Hepatic stellate cell (primary cell): Measurements from ENCODE around the gene TSACC.
A peak's percentile ranks its signal among the peaks of the same experiment; 100 is the strongest.
"Not testable (repeated sequence)": the region's sequence is repeated elsewhere in the genome, so short reads cannot be mapped to it uniquely, and the experiment has no call there.

ENCODE experiments used
- DNase-seq: peaks from one replicate; pipeline ENCODE4 v3.0.0; 2011; ENCODE audit warnings: low spot score

Gene TSACC

DNA sequence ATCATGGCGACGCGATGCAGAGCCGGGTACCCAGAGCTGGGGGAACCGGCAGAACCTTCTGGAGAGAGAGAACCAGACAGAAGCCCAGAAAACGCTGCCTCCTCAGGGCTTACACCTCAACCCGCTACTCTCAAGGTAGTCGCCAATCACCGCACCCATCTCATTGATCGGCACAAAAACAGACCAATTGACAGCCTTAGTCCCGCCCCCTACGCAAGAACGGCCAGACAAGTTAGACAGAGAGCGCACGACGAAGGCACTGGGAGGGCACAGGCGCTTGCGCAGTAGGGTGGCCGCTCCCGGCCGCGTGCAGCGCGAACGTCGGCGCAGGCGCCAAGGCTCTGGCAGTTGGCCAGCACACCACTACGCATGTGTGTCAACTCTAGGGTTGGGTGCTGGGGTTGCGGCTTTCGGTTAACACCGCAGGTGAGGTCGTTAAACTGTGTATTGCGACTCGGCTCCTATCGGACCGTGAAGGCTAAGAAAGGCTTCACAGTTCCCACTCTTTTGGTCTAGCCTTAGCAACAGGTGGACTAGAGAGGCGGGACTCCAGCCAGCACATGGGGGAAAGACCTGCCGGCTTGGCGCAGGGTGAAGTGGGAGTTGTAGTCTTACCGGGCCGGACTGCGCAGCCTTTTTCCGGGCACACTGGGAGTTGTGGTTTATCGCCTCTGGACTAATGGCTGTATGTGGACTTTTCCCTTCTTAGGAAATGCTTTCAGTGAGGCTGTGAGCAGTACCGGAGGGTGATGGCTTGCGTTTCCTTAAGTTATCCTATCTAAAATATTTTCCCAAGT lies at the start of gene TSACC, which contains the start of gene CCT3:
TSACC (plus strand) TSS at position 347 of the 797 bp plus-strand sequence. CDS start 1,232 bp downstream, outside the sequence.
CCT3 (minus strand) TSS at position 113 of the 797 bp plus-strand sequence; CDS start at position 5, 108 bp downstream.
- DNase-seq, result peak; percentile 99

DNA sequence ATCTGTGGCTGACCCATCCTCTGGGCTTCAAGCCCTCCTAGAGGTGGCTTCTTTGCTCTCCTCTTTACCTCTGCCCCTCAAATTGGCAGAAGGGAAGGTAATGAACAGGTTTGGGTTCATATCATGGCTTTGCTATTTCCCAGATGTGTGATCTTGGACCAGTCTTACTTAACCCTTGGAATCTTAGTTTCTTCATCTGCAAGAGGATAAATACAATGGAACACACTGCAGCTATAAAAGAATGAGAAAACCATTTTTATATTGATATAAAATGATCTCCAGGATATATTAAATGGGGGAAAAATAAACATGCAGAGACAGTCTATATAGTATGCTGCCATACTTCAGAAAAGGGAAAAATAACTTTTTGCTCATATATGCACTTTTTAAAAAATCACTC lies 48.5 kb upstream of the TSACC start:
- DNase-seq, result no peak

DNA sequence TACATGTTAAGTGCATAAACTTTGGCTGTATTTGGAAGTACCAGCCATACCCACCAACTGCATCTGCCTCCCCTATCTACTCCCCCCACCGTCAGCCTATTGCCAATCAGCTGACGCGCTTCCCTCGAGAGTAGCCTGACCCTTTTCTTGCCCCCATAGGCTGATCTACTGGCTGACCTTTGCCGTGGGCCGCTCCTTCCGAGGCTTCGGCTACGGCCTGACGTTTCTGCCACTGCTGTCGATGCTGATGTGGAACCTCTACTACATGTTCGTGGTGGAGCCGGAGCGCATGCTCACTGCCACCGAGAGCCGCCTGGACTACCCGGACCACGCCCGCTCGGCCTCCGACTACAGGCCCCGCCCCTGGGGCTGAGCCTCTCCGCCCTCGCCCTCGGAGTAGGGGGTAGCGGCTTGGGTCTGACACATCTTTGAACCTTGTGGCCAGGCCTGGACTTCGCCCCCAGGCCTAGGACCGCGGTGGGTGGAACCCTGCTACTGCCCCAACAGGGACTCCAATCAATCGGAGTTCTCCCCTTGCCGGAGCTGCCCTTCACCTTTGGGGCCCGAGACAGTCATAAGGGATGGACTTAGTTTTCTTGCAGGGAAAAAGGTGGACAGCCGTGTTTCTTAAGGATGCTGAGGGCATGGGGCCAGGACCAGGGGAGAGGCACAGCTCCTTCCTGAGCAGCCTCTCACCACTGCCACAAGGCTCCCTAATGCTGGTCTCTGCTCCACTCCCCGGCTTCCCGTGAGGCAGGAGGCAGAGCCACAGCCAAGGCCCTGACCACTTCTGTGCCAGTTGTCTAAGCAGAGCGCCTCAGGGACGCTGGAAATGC lies 46.9 kb upstream of the TSACC start:
- peak; percentile 93 for DNase-seq

DNA sequence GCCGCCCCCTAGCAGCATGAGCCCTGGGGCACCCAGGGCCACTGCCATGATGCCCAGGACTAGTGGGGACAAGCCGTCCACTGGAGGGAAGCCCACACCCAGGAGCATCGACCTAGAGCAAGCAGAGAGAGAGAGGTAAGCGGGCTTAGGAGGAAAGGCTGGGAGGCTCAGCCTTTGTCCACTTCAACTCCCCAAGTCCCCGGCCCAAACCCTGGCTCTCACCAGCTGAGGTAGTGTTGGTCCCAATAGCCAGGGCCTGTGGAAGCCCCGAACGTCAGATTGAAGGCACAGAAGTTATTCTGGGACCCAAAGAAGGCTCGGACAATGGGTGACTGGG lies 45.3 kb upstream of the TSACC start:
- no peak for DNase-seq

DNA sequence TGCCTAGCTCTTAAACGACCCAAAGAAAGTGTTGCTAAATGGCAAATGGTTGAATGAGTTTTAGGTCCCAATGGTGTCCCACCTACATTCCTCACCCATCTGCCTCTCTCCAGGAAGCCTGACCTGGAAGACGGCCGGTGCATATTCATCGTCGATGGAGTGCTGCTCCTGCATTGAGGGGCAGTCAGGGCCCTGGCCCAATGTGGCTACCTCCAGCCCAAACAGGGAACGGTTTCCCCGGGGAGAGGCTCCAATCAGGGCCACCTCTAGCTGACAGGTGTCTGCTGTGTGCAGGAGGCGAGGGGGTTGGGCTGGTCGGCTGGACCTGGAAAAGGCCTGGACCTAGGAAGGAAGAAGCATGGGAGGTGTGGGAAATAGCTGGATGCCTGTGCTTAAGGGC lies 44.4 kb upstream of the TSACC start:
- DNase-seq, result no peak

DNA sequence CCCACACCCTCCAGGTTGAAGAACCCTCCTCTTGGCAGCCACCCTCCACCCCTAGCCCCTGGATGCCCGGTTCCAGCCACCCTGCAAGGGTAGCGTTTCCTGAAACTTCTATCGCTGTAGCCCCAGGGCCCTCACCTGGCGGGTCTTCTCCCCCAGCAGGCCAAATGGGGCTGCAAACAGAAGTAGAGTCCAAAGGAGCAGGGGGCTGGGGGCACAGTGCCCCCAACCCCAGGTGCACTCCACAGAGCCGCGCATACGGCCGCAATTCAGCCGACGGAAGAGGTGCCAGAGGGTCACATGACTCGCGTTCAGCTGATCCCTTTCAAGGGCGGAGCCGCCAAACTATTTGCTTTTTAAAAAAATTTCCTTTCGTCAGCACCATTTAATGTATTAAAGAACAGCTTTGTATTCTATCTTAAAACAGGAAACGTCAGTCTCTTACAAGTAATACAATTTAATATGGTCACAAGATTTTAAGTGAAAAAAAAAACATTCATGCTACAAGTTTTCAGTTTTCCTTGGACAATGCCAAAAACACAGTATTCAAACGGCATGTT lies 42.9 kb upstream of the TSACC start, which contains the start of gene GLMP:
GLMP (minus strand) TSS at position 289 of the 557 bp plus-strand sequence; CDS start at position 255, 34 bp downstream.
- peak; percentile 79 for DNase-seq

DNA sequence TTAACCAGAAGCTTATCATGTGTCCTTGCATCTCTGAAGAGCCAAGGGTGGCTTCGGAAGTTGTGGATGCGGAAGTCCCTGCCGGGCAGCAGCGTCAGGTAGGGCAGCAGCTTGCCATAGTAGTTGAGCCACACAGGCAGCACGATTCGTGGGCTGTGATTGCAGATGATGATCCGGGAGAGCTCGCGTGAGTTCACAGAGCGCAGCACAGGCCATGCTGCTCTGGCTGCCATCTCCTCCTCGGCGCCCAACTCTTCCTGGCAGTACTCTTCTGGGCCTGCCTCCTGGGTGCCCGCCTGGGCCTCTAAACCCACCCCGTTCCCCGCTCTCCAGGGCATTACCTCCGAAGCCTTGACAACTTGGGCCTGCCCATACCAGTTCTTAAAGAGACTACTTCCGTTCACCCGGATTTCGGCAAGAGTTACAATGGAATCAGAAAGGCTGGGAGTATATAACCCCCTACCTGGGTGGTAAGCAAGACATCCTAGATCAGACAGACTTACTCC lies 39.4 kb upstream of the TSACC start, which contains the start of gene VHLL:
VHLL (minus strand) TSS at position 456 of the 506 bp plus-strand sequence; CDS start at position 338, 118 bp downstream.
- no peak for DNase-seq

DNA sequence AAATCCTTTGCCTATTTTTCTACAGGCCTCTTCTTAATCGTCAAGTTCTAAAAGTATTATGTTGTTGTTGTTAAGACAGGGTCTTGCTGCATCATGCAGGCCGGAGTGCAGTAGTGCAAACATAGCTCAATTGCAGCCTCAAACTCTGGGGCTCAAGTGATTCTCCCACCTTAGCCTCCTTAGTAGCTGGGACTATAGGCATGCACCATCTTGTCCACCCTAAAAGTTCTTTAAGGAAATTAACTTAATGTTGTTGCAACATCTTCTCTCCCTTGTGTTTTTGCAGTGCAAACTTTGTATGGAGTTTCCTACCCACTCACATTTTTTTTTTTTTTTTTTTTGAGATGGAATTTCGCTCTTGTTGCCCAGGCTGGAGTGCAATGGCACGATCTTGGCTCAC lies 35.1 kb upstream of the TSACC start:
- no peak for DNase-seq

DNA sequence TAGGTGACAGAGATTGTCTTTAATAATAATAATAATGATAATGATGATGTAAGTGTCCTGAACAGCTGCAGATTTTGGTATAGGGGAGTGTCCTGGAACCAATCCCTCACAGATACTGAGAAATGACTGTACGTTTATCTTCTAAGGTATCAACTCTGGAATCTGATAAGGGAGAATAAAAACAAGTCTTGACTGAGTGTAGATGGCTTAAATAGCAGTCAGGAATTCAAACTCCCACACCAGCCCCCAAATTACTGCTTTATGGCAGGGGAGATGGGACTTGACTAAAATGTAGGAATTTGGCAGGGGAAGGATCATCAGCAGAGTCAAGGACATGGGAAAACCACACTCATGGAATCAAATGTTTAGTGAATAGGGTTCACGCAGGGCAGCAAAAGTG lies 33.1 kb upstream of the TSACC start:
- DNase-seq, result no peak

DNA sequence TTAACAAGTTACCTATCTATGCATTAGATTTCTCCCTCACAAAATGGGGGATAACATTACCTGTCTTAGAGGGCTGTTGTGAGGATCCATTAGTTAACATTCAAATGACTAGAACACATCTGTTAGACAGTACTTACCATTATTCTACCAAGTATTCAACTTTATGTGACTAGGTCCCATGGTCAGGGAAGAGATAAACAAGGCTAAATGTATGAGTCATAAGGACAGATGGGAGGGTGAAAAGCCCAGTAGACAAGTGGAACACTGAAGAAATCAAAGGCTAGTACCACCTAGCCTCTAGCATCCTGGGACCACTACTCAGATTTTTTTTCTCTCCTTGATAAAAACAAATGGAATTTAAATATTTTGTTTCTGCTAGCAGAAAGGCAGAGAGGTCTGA lies 30.2 kb upstream of the TSACC start:
- peak; percentile 60 for DNase-seq

DNA sequence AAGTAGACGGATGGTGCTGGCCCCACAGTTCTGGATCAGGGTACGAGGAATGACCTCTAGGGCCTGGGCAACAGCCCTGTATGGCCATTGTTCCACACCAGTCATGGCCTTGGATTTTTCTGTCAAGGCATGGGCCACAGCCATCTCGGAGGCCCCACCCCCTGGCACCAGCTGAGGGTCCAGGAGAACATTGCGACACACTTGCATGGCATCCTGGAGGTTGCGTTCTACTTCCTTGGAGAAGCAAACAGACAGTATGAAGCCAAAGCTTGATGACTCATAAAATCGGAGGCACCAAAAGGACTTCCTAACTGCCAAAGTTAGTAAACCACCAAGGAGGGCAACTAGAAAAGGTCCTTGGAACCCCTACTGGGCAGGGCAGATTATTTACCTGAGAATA lies 27.4 kb upstream of the TSACC start:
- DNase-seq, result no peak

DNA sequence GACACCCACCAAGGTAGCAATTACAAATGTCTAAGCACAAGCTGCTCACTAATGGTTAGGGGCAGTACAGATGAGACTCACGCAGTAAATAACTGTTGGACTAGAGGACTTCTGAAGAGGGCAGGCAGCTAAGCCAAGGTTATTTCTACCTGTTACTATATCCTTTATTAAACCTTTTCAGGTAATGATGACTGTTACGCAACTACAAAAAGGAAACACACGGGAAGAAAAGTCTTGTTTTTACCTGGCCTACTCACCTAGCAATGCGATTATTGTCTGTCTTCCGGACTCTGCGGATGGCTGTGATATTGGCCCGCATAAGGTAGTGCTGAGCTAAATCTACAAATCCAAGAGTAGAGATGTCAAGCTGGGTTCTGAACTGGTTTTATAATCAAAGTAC lies 21.4 kb upstream of the TSACC start:
- DNase-seq, result no peak

DNA sequence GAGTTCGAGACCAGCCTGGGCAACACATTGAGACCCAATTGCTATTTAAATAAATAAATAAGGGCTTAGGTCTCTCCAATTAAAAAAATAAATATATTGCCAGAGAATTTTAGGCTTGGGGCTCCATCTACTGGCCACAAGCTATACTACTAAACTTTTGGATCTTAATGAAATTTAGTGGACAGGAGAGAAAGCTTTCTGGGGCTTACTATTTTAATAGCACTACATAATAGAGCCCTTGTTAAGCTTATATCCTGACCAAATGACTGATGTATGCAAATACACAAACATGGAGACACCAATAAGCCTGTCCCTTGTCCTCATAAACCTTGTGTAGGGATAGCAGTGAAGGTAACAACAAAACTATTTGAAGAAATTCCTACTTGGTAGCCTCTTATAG lies 18.7 kb upstream of the TSACC start:
- peak; percentile 37 for DNase-seq

DNA sequence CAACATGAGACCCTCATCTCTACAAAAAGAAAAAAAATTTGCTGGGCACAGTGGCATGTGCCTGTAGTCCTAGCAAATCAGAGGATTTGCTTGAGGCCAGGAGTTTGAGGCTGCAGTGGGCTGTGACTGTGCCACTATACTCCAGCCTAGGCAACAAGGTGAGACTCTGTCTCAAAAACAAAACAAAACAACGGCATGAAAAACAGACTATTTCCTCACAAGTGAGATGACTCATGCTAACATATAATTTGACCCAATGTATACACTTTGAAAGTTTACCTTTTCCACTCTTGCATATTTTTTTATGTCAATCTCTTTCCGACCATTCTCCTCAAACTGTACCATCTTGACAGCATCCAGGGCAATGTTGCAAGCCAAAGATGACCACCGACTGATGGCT lies 17.8 kb upstream of the TSACC start:
- no peak for DNase-seq

DNA sequence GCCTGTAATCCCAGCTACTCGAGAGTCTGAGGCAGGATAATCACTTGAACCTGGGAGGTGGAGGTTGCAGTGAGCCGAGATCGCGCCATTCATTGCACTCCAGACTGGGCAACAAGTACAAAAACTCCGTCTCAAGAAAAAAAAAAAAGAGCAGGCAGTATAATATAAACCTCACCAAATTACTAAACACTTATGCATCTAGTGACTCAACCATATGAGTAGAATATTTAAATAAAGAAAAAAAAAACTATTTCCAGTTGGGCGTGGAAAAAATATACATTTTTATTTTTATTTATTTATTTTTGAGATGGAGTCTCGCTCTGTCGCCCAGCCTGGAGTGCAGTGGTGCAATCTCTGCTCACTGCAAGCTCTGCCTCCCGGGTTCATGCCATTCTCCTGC lies 15.1 kb upstream of the TSACC start:
- peak; percentile 35 for DNase-seq

DNA sequence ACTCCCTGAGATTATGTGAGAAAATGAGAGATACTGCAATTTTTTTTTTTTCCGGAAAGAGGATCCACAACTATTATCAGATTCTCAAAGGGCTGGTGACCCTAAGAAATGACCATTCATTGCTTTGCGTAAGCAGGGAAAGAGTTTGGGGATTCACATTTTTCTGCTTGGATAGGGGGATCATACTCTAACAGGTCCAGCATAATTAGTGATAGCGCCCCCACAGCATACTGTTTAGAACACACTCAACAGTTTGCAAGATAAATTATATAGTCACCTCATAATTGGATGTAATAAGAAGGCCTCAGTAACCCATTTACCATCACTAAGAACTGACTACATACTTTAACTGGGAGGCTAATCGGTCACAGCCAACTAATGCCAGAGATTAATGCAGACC lies 2.1 kb upstream of the TSACC start:
- DNase-seq, result no peak

DNA sequence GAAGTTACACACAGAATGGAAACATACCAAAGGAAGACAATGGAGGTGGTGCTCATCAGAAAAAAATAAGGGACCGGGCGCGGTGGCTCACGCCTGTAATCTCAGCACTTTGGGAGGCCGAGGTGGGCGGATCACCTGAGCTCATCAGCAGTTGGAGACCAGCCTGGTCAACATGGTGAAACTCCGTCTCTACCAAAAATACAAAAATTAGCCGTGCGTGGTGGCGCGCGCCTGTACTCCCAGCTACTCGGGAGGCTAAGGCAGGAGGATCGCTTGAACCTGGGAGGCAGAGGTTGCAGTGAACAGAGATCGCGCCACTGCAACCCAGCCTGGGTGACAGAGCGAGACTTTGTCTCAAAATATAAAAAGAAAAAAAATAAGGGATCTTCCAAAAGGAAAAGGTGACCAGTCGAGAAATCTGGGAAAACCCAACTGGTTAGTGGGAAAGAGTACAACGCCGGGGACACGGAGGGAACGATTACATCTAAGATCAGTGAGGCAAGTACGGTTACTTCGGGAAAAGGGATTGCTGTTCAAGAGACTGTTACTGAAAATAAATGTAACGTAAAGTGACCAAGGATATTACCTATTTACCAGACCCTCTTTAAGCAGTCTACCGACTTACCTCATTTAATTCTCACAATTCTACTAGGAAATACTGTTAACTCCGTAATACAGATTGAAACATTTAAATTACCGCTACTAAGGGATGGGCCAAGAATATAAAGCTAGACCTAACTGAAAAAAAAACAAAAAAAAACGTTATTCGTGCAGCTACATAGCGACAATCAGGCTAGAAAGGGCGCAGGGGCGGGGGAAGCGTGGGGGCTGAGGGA lies 1.1 kb upstream of the TSACC start:
- DNase-seq, result no peak

DNA sequence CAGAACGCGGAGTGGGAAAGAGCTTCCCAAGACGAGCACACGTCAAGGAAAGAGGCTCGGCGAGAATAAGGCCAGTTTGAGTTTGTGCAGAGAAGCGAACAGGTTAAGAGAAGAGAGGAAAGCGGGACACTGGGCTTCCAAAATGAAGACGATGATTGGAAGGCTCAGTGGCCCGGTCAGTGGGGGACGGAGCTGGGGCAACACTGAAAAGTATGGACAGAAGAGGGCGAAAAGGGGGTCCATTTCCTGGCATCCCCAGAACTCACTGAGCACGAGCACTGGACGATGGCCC lies 492 bp upstream of the TSACC start:
- no peak for DNase-seq

DNA sequence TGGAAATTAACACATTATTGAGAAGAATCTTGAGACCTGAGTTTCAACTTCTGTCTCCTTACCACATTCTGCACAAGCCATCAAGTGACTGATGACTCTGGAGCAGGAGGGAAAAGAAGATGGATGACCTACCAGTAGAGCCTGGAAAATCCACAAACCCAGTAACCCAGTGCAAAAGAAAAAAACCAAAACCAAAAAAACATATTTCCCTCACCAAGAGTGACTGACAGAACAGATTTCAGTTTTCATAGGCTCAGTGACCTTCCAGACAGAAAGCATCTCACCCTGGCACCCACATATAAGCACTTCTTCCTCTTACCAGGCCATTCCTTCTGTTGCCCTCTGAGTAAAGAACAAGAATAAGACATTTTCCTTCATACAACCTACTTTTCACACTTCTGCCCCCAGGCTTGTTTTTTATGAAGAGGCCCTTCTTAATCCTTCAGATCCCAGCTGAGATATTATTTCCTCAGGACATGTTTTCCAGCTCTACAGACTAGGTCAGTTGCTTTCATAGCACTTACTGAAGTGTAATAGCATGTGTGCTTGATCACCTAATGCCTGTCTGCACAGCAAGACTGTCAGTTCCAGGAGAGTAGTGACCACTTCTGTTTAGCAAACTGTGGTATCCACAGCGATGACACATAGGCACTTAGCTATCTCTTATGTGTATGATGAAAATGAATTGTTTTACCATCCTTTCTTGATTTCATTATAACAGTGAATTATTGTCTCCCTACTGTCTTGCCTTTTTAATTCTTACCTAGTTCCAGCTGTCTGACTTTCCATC lies 4.0 kb downstream of the TSACC start:
- no peak for DNase-seq

DNA sequence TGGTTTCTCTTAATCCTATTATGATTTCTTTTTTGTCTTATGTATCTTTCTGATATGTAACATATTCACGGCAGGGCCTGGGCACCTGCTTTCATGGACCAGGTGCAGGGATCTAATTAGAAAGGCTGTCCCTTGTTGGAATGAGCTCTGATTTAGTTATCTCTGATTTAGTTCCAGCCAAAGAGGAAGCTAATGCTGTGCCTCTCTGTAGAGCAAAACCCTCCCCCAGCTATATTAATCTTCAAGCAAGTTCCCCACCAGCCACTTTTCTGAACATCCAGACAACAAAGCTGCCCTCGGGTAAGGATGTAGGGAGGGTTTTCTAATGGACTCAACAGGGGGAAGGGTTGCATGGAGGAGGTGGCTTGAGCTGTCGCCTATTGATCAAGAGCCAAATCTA lies 6.1 kb downstream of the TSACC start:
- DNase-seq, result no peak

DNA sequence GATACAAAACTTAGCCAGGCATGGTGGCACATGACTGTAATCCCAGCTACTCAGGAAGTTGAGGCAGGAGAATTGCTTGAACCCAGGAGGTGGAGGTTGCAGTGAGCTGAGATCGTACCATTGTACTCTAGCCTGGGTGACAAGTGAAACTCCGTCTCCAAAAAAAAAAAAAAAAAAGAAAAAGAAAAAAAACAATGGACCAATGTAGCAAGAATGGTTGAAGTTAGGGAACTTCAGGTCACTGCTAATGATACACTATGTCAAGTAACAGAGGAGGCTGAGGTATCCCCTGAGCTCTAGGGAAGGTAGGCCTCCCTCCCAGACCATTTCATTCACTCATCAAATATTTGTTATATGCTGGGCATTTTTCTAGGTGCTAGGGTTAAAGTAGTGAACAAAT lies 7.7 kb downstream of the TSACC start:
- not testable (repeated sequence) for DNase-seq
